Stimulated activated CD4-positive, alpha-beta T cell treated with anti-CD3 and anti-CD28 coated beads, TNF-alpha, amount 100 ng/mL, for 48 hours (primary cell): ENCODE measurements around the gene FAM162A.
"Not testable (repeated sequence)": the region's sequence is repeated elsewhere in the genome, so short reads cannot be mapped to it uniquely, and the experiment has no call there.

ENCODE experiments used
- DNase-seq, 3 donors: peaks; one replicate each; pipeline ENCODE4 v3.0.0-alpha.2; 2020; ENCODE audit warnings: low read depth in 3 of 3

FAM162A gene

GRCh38 chr3:122383771-122384697 is at the start of gene FAM162A:
Gene FAM162A (plus strand): TSS chr3:122384182. CDS start chr3:122384266, 84 bp downstream.
- peak; percentile 90 to 91 (median 90) for DNase-seq

- no peak for DNase-seq
These were observed 41.2 kb upstream of the FAM162A start for GRCh38 chr3:122342803-122343202.

GRCh38 chr3:122343654-122344053 is 40.3 kb upstream of the FAM162A start:
- DNase-seq: no peak

- no peak for DNase-seq
These were observed 34.8 kb upstream of the FAM162A start for GRCh38 chr3:122349171-122349570.

- no peak for DNase-seq
These were observed 33.1 kb upstream of the FAM162A start for GRCh38 chr3:122350814-122351418.

- DNase-seq: no peak
These were observed 32.4 kb upstream of the FAM162A start for GRCh38 chr3:122351612-122352011.

GRCh38 chr3:122353215-122353614 is 30.8 kb upstream of the FAM162A start:
- no peak for DNase-seq

GRCh38 chr3:122353893-122354401 is 30.0 kb upstream of the FAM162A start:
- no peak for DNase-seq

GRCh38 chr3:122355612-122356011 is 28.4 kb upstream of the FAM162A start:
- no peak for DNase-seq

- no peak for DNase-seq
These were observed 27.6 kb upstream of the FAM162A start for GRCh38 chr3:122356402-122356801.

GRCh38 chr3:122357828-122358702 is 25.9 kb upstream of the FAM162A start:
- DNase-seq: no peak

GRCh38 chr3:122358703-122359032 is 25.3 kb upstream of the FAM162A start:
- no peak for DNase-seq

- DNase-seq: no peak
These were observed 22.0 kb upstream of the FAM162A start for GRCh38 chr3:122362026-122362425.

GRCh38 chr3:122364490-122364889 is 19.5 kb upstream of the FAM162A start:
- no peak for DNase-seq

GRCh38 chr3:122365073-122365472 is 18.9 kb upstream of the FAM162A start:
- no peak for DNase-seq

- DNase-seq: not testable (repeated sequence)
These were observed 18.2 kb upstream of the FAM162A start for GRCh38 chr3:122365582-122366378.

GRCh38 chr3:122366379-122366749 is 17.6 kb upstream of the FAM162A start:
- no peak for DNase-seq

- DNase-seq: no peak
These were observed 9.9 kb upstream of the FAM162A start for GRCh38 chr3:122374034-122374433.

- DNase-seq: no peak
These were observed 6.0 kb upstream of the FAM162A start for GRCh38 chr3:122377975-122378374.

- peak; percentile 77 to 81 (median 78) for DNase-seq
These were observed 905 bp upstream of the FAM162A start, which contains the start of gene MIX23 for GRCh38 chr3:122382888-122383666. Gene MIX23 (minus strand): TSS chr3:122383231. CDS start chr3:122383224, 7 bp downstream.
